Type B pancreatic cell (in vitro differentiated cells): ENCODE data around the gene AQP12B. TPM values are rescaled to one million over a fixed set of nuclear protein-coding genes. Genes with fewer than 3 reads are reported as not detected.

Experiments used
- DNase-seq: peaks from one replicate; pipeline ENCODE4 v3.0.0; 2021; ENCODE audit warnings: mixed read lengths; ENCODE audit not compliant: unreplicated experiment; ENCODE audit errors: extremely low spot score
- H3K27ac Mint-ChIP-seq: 2 replicates; pipeline ENCODE4 v1.8.0; 2021; ENCODE audit warnings: mild to moderate bottlenecking, mixed read lengths
- H3K27me3 Mint-ChIP-seq: 2 replicates; pipeline ENCODE4 v1.8.0; 2021; ENCODE audit warnings: mixed read lengths
- H3K36me3 Mint-ChIP-seq: 2 replicates; pipeline ENCODE4 v1.8.0; 2021; ENCODE audit warnings: mixed read lengths
- H3K4me1 Mint-ChIP-seq: one replicate; pipeline ENCODE4 v1.8.0; 2021; ENCODE audit warnings: mixed read lengths; ENCODE audit not compliant: unreplicated experiment
- H3K4me3 Mint-ChIP-seq: 2 replicates; pipeline ENCODE4 v1.8.0; 2021; ENCODE audit warnings: mild to moderate bottlenecking, mixed read lengths
- H3K9me3 Mint-ChIP-seq: 2 replicates; pipeline ENCODE4 v1.8.0; 2021; ENCODE audit warnings: mixed read lengths
- total RNA-seq: library from RNA; stranded (reverse); gene quantifications from 2 replicates; pipeline ENCODE4 v1.2.1, GENCODE V29; 2021; ENCODE audit warnings: low replicate concordance
- TF ChIP-seq, protein P1 (sequence below): fragments of 200-600 bp; sonication (generic); conservative IDR thresholded peaks from 2 replicates; pipeline ENCODE4 v1.5.0; 2021; ENCODE audit warnings: antibody characterized with exemption, mild to moderate bottlenecking

The AQP12B gene
- total RNA-seq, 1 donor from 2014 or later: 0.43 TPM

DNA sequence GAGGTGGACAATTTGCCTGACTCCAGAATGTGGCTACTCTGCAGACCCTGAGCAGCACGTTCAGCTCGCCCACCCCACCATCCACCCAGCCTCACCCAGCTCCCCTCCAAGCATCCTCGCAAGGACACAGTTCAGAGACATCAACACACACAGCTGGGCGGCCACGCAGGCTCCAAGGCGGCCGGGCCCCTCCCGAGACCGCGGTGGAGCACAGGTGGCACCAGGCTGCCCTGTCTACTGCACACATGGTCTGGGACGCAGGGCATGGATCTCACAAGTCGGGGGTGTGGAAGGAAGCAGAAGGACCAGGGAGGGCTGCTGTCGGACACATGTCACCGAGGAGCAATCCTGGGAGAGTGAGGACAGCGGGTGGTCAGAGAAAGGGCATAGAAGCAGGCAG is 45.2 kb upstream of the AQP12B start:
- H3K9me3 Mint-ChIP-seq: no peaks in the 10 kb centered on the region
- H3K27me3 Mint-ChIP-seq: no peaks in the 10 kb centered on the region
- H3K4me1 Mint-ChIP-seq: no peaks in the 10 kb centered on the region
- no peak overlapping the region for H3K27ac Mint-ChIP-seq
- TF ChIP-seq, protein P1, sequence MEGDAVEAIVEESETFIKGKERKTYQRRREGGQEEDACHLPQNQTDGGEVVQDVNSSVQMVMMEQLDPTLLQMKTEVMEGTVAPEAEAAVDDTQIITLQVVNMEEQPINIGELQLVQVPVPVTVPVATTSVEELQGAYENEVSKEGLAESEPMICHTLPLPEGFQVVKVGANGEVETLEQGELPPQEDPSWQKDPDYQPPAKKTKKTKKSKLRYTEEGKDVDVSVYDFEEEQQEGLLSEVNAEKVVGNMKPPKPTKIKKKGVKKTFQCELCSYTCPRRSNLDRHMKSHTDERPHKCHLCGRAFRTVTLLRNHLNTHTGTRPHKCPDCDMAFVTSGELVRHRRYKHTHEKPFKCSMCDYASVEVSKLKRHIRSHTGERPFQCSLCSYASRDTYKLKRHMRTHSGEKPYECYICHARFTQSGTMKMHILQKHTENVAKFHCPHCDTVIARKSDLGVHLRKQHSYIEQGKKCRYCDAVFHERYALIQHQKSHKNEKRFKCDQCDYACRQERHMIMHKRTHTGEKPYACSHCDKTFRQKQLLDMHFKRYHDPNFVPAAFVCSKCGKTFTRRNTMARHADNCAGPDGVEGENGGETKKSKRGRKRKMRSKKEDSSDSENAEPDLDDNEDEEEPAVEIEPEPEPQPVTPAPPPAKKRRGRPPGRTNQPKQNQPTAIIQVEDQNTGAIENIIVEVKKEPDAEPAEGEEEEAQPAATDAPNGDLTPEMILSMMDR: no peak
- H3K4me3 Mint-ChIP-seq: no peak overlapping the region
- no peak for DNase-seq
- no peaks in the 10 kb centered on the region for H3K36me3 Mint-ChIP-seq

DNA sequence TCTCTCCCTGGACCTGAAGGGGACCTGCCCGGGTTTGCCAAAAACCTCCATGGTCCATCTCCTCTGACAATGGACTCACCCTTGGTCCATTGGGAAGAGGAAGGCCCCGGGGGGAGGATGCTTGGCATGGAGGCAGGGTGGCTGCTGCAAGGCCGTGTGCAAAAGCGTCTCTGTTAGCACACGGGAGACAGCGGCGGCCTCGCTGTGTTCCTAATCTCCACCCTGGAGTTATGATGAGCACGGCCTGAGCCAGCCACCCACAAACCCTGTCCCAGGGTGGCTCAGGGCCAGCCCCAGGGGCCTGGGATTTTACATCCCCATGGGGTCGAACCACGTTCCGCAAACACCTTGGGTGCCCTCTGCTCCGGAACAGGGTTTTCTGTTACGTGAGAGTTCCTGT is 44.8 kb upstream of the AQP12B start:
- Mint-ChIP-seq H3K4me3 (no peak overlapping the region), H3K36me3 (no peaks in the 10 kb centered on the region), H3K27ac (no peak overlapping the region), H3K27me3 (no peaks in the 10 kb centered on the region), H3K4me1 (no peaks in the 10 kb centered on the region), H3K9me3 (no peaks in the 10 kb centered on the region)
- TF ChIP-seq, protein P1: no peak
- no peak for DNase-seq

DNA sequence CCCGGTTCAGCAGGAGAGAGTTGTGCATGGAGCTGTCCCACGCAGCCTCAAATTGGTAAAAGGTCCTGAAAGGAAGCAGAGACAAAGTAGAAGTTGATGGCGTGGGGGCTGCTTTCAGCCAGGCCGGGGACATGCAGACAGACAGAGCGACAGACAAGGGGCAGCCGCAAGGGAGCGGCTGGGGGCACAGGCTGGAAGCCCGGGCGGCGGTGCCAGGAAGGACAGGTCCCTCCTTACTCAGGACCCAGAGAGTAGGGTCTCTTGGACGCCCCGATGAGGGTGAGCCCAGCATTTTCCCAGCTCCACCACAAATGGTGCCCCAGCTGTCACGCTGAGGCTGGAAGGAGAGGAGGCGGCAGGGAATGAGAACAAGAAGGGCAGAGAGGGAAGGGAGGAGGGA is 44.2 kb upstream of the AQP12B start:
- no peaks in the 10 kb centered on the region for H3K36me3 Mint-ChIP-seq
- no peaks in the 10 kb centered on the region for H3K9me3 Mint-ChIP-seq
- TF ChIP-seq, protein P1: no peak
- no peak for DNase-seq
- H3K27ac Mint-ChIP-seq: no peak overlapping the region
- H3K27me3 Mint-ChIP-seq: no peaks in the 10 kb centered on the region
- no peak overlapping the region for H3K4me3 Mint-ChIP-seq
- no peaks in the 10 kb centered on the region for H3K4me1 Mint-ChIP-seq

DNA sequence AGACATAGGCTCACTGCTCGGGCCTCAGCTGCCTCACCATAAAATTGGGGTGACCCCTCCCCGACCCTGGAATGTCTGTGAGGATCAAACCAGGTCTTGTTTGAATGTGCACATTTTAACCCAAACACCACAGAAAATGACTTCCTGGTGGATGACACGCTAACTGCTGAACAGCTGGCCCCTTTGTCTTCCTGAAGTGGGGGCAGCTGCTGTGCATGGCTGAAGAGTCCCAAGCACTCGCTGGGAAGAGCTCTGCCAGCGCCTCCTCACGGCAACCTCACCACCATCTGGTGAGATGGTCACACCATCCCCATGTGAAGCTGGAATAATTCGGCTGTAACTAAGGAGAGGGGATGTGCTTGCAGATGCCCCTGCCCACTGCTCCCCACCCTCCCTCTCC is 43.0 kb upstream of the AQP12B start:
- Mint-ChIP-seq H3K27me3 (no peaks in the 10 kb centered on the region), H3K27ac (no peak overlapping the region), H3K36me3 (no peaks in the 10 kb centered on the region), H3K9me3 (no peaks in the 10 kb centered on the region), H3K4me3 (no peak overlapping the region), H3K4me1 (no peaks in the 10 kb centered on the region)
- TF ChIP-seq, protein P1: no peak
- no peak for DNase-seq

DNA sequence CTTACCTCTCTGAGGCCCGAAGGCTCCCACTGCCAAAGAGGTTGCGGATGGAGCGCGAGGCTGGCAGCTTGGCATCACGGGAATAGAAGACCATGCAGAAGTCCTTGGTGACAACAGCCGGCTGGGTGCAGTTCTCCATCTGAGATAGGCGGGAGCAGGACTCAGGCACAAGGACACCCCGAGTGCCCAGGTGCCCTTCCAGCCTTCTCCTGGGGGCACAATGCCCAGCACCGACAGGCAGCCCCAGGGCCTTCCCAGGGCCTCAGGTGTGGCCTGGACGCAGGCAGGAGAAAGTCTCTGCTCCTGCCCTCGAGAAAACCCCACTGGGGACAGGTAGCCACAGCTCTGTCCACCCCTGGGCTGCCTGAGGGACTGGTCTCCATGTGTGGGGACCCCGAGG is 42.6 kb upstream of the AQP12B start:
- H3K4me1 Mint-ChIP-seq: no peaks in the 10 kb centered on the region
- H3K27me3 Mint-ChIP-seq: no peaks in the 10 kb centered on the region
- no peak overlapping the region for H3K27ac Mint-ChIP-seq
- DNase-seq: no peak
- H3K36me3 Mint-ChIP-seq: no peaks in the 10 kb centered on the region
- TF ChIP-seq, protein P1: no peak
- no peak overlapping the region for H3K4me3 Mint-ChIP-seq
- H3K9me3 Mint-ChIP-seq: no peaks in the 10 kb centered on the region

DNA sequence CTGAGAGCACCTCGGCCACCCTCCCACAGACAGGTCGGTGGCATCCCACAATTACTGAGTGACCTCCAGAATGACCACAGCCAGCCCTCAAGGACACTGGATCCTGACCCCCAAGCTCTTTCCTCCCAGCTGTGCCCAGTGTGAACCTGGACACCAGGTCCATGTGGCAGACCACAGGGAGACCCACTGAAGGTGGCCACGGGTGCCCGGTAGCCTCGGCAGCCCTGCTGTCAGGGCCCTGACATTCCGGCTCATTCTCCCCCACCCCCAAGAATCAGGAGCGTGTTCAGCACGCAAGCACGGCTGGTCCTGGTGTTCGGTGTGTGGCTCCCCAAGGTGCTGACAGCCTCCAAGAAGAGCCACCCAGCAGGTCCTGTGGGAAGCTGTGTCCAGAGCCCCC is 41.7 kb upstream of the AQP12B start:
- Mint-ChIP-seq H3K36me3 (no peaks in the 10 kb centered on the region), H3K9me3 (no peaks in the 10 kb centered on the region), H3K27me3 (no peaks in the 10 kb centered on the region), H3K4me3 (no peak overlapping the region), H3K27ac (no peak overlapping the region), H3K4me1 (no peaks in the 10 kb centered on the region)
- no peak for DNase-seq
- TF ChIP-seq, protein P1: no peak
